Body of pancreas (tissue), 4 donors: Measurements from ENCODE around the gene DNM3.

Source experiments
- CTCF ChIP-seq, 7 experiments: fragments of 450-650 bp in 4 of 7; fragments of 200-600 bp in 3 of 7; sonication (generic) in 3 of 7; IDR thresholded peaks; one replicate each; pipeline ENCODE4 v1.5.1; 2016 to 2019; ENCODE audit warnings: antibody characterized with exemption in 7 of 7
- POLR2A ChIP-seq, 3 donors: fragments of 450-650 bp; IDR thresholded peaks; one replicate each; pipeline ENCODE4 v1.6.1; 2016; ENCODE audit warnings: antibody characterized with exemption in 3 of 3, mild to moderate bottlenecking in 2 of 3

DNA sequence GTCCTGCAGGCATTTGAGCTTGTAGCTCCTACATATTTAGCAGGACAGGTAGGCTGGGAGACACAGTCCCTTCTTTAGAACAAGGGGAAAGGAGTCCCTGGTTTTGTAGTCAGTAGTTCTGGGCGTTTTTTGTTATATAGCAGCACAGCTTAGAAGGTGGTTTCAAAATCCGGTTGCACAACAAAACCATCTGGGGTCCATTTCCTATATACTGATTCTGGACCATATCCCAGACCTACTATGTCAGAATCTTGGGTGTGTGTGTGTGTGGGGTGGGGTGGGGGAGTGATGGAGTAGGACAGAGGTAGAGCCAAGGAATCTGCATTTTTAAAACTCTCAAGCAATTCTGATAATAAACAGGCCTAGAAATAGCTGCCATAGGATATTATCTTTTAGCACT lies 38.3 kb upstream of the DNM3 start:
- TF ChIP-seq CTCF (IDR thresholded peaks at IDR 0.05) (no peak), POLR2A (IDR thresholded peaks at IDR 0.05) (no peak)
